HepG2 (cell line): Measurements from ENCODE around the gene CCNI2. TPM values are rescaled to one million over a fixed set of nuclear protein-coding genes. Genes with fewer than 3 reads are reported as not detected.

Experiments used
- ATAC-seq: fragments of 200-7000 bp; cut with Tn5 transposase; 3 replicates; pipeline ENCODE4 v1.9.1; 2020; ENCODE audit warnings: mild to moderate bottlenecking, moderate library complexity
- BruUV-seq: library from RNA; stranded (reverse); fragments of 400-500 nt; replicated peaks from 2 replicates; lab custom pipeline; 2021; lab: Mats Ljungman, UMichigan
- CTCF ChIA-PET: fragments of 300-600 bp; formaldehyde crosslinking; extraction: SDS; loops from one replicate; lab custom pipeline; 2021; ENCODE audit warnings: low total read pairs, inconsistent platforms, low intra/inter-chr PET ratio; lab: Yijun Ruan, JAX
- POLR2A ChIA-PET: fragments of 350-600 bp; sonication (Branson Sonifier 250); formaldehyde crosslinking; loops from one replicate; lab custom pipeline; 2020; ENCODE audit warnings: antibody characterized with exemption, inconsistent platforms; lab: Yijun Ruan, JAX
- DNase-seq: peaks from one replicate; pipeline ENCODE4 v3.0.0-alpha.2; 2015; ENCODE audit warnings: low spot score
- FAIRE-seq: peaks from 3 replicates; lab custom pipeline; 2011; peaks lifted over from hg19 to GRCh38; lab: Jason Lieb, UNC
- H2AFZ ChIP-seq: one replicate; pipeline ENCODE4 v1.6.1; 2011; ENCODE audit warnings: low read length, inconsistent platforms
- H3K27ac ChIP-seq: fragments of 300-600 bp; 3 replicates; pipeline ENCODE4 v1.8.0; 2011; ENCODE audit warnings: mixed run types, mild to moderate bottlenecking, mixed read lengths, low read length, inconsistent platforms; ENCODE audit not compliant: insufficient read depth; ENCODE audit errors: extremely low read length
- H3K27me3 ChIP-seq, 2 experiments: fragments of 200-600 bp in 1 of 2; 2 replicates in 1 of 2; 3 replicates in 1 of 2; pipeline versions ENCODE4 v1.6.0 to v1.8.0; 2011; ENCODE audit warnings: low read length in 2 of 2, mild to moderate bottlenecking in 2 of 2, moderate library complexity in 2 of 2, inconsistent platforms in 1 of 2; ENCODE audit not compliant: insufficient read depth in 2 of 2, control insufficient read depth in 1 of 2
- H3K36me3 ChIP-seq, 2 experiments: fragments of 200-600 bp in 1 of 2; replicated peaks in 1 of 2; 2 replicates in 1 of 2; 3 replicates in 1 of 2; pipeline versions ENCODE4 v1.5.1 to v1.8.0; 2011; ENCODE audit warnings: low read length in 2 of 2, inconsistent platforms in 1 of 2; ENCODE audit not compliant: insufficient read depth in 2 of 2, control insufficient read depth in 1 of 2
- H3K4me1 ChIP-seq: 2 replicates; pipeline ENCODE4 v1.5.1; 2012; ENCODE audit warnings: low read length, inconsistent platforms; ENCODE audit not compliant: insufficient read depth
- H3K4me2 ChIP-seq: 2 replicates; pipeline ENCODE4 v1.6.0; 2011; ENCODE audit warnings: low read depth, low read length, inconsistent platforms
- H3K4me3 ChIP-seq, 3 experiments: fragments of 200-600 bp in 1 of 3; sonication (generic), shearing (Covaris generic) in 1 of 3; replicated peaks in 1 of 3; 2 replicates each; pipeline ENCODE4 v1.5.1; 2011 to 2016; ENCODE audit warnings: low read length in 3 of 3, inconsistent platforms in 2 of 3, low read depth in 2 of 3, mild to moderate bottlenecking in 2 of 3, control low read depth in 1 of 3, mixed read lengths in 1 of 3; ENCODE audit not compliant: insufficient read depth in 1 of 3
- H3K79me2 ChIP-seq: one replicate; pipeline ENCODE4 v1.6.1; 2011; ENCODE audit warnings: low read length, inconsistent platforms; ENCODE audit not compliant: insufficient read depth
- H3K9ac ChIP-seq: 2 replicates; pipeline ENCODE4 v1.6.0; 2011; ENCODE audit warnings: mild to moderate bottlenecking, low read depth, low read length, inconsistent platforms; ENCODE audit not compliant: insufficient read depth
- H3K9me3 ChIP-seq: 2 replicates; pipeline ENCODE4 v1.5.1; 2012; ENCODE audit warnings: mild to moderate bottlenecking, low read length
- H4K20me1 ChIP-seq: 2 replicates; pipeline ENCODE4 v1.6.0; 2011; ENCODE audit warnings: inconsistent platforms, mild to moderate bottlenecking, low read length, moderate library complexity; ENCODE audit not compliant: insufficient read depth
- ELF1 ChIP-seq: sonication (generic); formaldehyde crosslinking; IDR thresholded peaks from 2 replicates; pipeline ENCODE4 v1.4.0; 2020; ENCODE audit warnings: missing genetic modification reagents
- KDM3A ChIP-seq: IDR thresholded peaks from 2 replicates; pipeline ENCODE4 v1.6.1; 2018; ENCODE audit warnings: low read depth, missing compliant biosample characterization
- MAF1 ChIP-seq: sonication (generic); formaldehyde crosslinking; IDR thresholded peaks from 2 replicates; pipeline ENCODE4 v1.5.0; 2020; ENCODE audit warnings: missing genetic modification reagents, borderline replicate concordance
- MZF1 ChIP-seq: sonication (generic); formaldehyde crosslinking; IDR thresholded peaks from 2 replicates; pipeline ENCODE4 v1.8.1; 2023; ENCODE audit warnings: mild to moderate bottlenecking, missing genetic modification reagents, borderline replicate concordance
- SIX4 ChIP-seq: sonication (generic); formaldehyde crosslinking; IDR thresholded peaks from 2 replicates; pipeline ENCODE4 v1.4.0; 2020; ENCODE audit warnings: missing genetic modification reagents
- ZBTB21 ChIP-seq: sonication (generic); formaldehyde crosslinking; IDR thresholded peaks from 2 replicates; pipeline ENCODE4 v1.4.0; 2020; ENCODE audit warnings: missing genetic modification reagents
- ZEB1 ChIP-seq: IDR thresholded peaks from 2 replicates; pipeline ENCODE4 v1.6.1; 2012; ENCODE audit warnings: mild to moderate bottlenecking, low read depth, inconsistent platforms; ENCODE audit not compliant: insufficient replicate concordance
- ZFP90 ChIP-seq: sonication (generic); formaldehyde crosslinking; IDR thresholded peaks from 2 replicates; pipeline ENCODE4 v1.8.0; 2022; ENCODE audit warnings: missing genetic modification reagents, mild to moderate bottlenecking, inconsistent platforms, borderline replicate concordance
- ZKSCAN1 ChIP-seq: fragments of 150-350 bp; IDR thresholded peaks from 2 replicates; pipeline ENCODE4 v1.6.1; 2014; ENCODE audit warnings: low read length
- ZNF30 ChIP-seq: sonication (generic); formaldehyde crosslinking; IDR thresholded peaks from 2 replicates; pipeline ENCODE4 v1.5.0; 2020; ENCODE audit warnings: mild to moderate bottlenecking, missing genetic modification reagents
- ZNF331 ChIP-seq: sonication (generic); formaldehyde crosslinking; IDR thresholded peaks from 2 replicates; pipeline ENCODE4 v1.4.0; 2020; ENCODE audit warnings: missing genetic modification reagents
- ZNF570 ChIP-seq: sonication (generic); formaldehyde crosslinking; IDR thresholded peaks from 2 replicates; pipeline ENCODE4 v1.4.0; 2020; ENCODE audit warnings: mild to moderate bottlenecking, missing genetic modification reagents, borderline replicate concordance
- ZNF761 ChIP-seq: sonication (generic); formaldehyde crosslinking; conservative IDR thresholded peaks from 2 replicates; pipeline ENCODE4 v1.4.0; 2020; ENCODE audit warnings: mild to moderate bottlenecking, missing genetic modification reagents
- WGBS: methylation state at CpG from one replicate; pipeline ENCODE4 v1.1.6; 2017; ENCODE audit warnings: low lambda C conversion rate; 5-methylcytosine and 5-hydroxymethylcytosine counted together
- in situ Hi-C: cut with HindIII; loops from 2 replicates; pipeline ENCODE4 v1.10.0; 2017; ENCODE audit warnings: low pct_unique_long_range_greater_than_20kb; ENCODE audit not compliant: extremely low pct_ligation_motif_present
- intact Hi-C: fragments of 100-400 bp; cut with micrococcal nuclease; formaldehyde crosslinking; loops from one replicate; pipeline ENCODE4 v1.10.0; 2022; ENCODE audit not compliant: unreplicated experiment
- polyA plus RNA-seq, 8 experiments: library from polyadenylated mRNA; depleted of rRNA in 3 of 8; stranded (reverse) in 7 of 8; unstranded in 1 of 8; fragments of >200 nt; fragmentation: Illumina TruSeq in 4 of 8; extraction: Trizol in 4 of 8; gene quantifications; 2 replicates each; pipeline versions ENCODE4 v1.2.1 to v1.2.3, GENCODE V29; 2011 to 2016; ENCODE audit warnings: low read depth in 4 of 8, missing spikeins in 1 of 8, mixed read lengths in 1 of 8; ENCODE audit not compliant: insufficient read depth in 1 of 8
- total RNA-seq, 5 experiments: library from RNA; depleted of rRNA; stranded (reverse); fragments of >200 nt; fragmentation: Illumina TruSeq; extraction: Trizol; gene quantifications; 2 replicates each; pipeline ENCODE4 v1.2.3, GENCODE V29; 2016; ENCODE audit warnings: low read depth in 1 of 5

CCNI2 gene
- total and polyA plus RNA-seq, 2 of the 13 experiments (the other 11 are each of a cell fraction or from before 2014, with no cell fraction given) = not detected

DNA sequence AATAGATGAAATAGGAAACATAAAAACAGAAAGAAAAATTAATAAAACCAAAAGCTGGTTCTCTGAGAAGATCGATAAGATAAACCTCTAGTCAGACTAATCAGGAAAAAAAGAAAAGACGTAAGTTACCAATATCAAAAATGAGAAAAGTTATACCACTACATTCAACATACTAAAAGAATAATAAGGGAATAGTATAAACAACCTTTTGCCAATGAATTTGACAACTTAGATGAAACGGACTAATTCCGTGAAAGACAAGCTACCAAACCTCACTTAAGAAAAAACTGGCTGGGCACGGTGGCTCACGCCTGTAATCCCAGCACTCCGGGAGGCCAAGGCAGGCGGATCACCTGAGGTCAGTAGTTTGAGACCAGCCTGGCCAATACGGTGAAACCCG lies 17.3 kb upstream of the CCNI2 start:
- in situ Hi-C loops = no loop called here
- TF ChIP-seq ZNF570 (no peak), ELF1 (no peak), ZNF30 (CRISPR knock-in tag) (no peak), ZEB1 (no peak), SIX4 (CRISPR knock-in tag) (no peak), ZKSCAN1 (no peak), ZFP90 (CRISPR knock-in tag) (no peak), ZNF331 (CRISPR knock-in tag) (no peak), ZBTB21 (CRISPR knock-in tag) (no peak), KDM3A (CRISPR knock-in tag) (no peak), MZF1 (no peak), MAF1 (CRISPR knock-in tag) (no peak), ZNF761 (CRISPR knock-in tag) (no peak)
- H3K27me3 ChIP-seq = no peaks in the 10 kb centered on the region
- ChIA-PET CTCF (no interaction called here), POLR2A (no interaction called here)
- no peak for DNase-seq
- H3K4me3 ChIP-seq = no peak overlapping the region
- H3K9me3 ChIP-seq = no peaks in the 10 kb centered on the region
- H3K4me2 ChIP-seq = no peak overlapping the region
- no peaks in the 10 kb centered on the region for H4K20me1 ChIP-seq
- ATAC-seq = no peak
- H3K79me2 ChIP-seq = no peaks in the 10 kb centered on the region
- no peaks in the 10 kb centered on the region; a peak in 1 of 5 replicates for H3K36me3 ChIP-seq
- no peak overlapping the region for H2AFZ ChIP-seq
- no peak overlapping the region for H3K27ac ChIP-seq
- WGBS = 95% methylated on average over 10 of the region's 10 CpGs
- intact Hi-C loops = no loop called here
- FAIRE-seq = no peak
- no peaks in the 10 kb centered on the region for H3K4me1 ChIP-seq
- BruUV-seq = no TSS peak
- H3K9ac ChIP-seq = no peak overlapping the region
